ENCODE results near the gene SKIC2. TPM values are rescaled to one million over a fixed set of nuclear protein-coding genes. Genes with fewer than 3 reads are reported as not detected.
"Not testable (repeated sequence)": the region's sequence is repeated elsewhere in the genome, so short reads cannot be mapped to it uniquely, and the experiment has no call there.

Gene SKIC2
- polyA plus RNA-seq, 4 donors = 33.1 to 51.5 (median 39.7) TPM

- DNase-seq (ENCODE audit: low read depth in 4 of 4, low spot score in 3 of 4) = not testable (repeated sequence)
These were observed 44.3 kb downstream of the SKIC2 start for GRCh38 chr6:32003301-32003700.

DNA sequence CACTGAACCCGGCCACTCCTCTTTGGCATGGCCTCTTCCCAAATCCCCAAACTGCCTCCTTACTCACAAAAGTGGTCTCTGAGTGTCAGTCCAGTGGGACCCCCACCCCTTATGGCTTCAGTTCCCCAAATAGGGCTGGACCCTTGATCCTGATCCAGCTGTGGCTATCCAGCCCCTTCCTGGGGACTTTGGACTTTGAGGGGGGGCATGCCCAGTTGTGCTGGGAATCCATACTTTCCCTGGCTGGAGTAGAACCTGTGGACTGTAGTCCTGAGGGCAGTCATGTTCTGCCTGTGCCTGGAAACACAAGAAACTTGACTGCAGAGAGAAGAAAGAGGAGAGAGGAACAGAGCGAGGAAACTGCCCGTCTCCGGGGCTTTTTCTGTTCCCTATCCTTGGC is 45.4 kb downstream of the SKIC2 start:
- not testable (repeated sequence) for DNase-seq (ENCODE audit: low read depth in 4 of 4, low spot score in 3 of 4)

DNA sequence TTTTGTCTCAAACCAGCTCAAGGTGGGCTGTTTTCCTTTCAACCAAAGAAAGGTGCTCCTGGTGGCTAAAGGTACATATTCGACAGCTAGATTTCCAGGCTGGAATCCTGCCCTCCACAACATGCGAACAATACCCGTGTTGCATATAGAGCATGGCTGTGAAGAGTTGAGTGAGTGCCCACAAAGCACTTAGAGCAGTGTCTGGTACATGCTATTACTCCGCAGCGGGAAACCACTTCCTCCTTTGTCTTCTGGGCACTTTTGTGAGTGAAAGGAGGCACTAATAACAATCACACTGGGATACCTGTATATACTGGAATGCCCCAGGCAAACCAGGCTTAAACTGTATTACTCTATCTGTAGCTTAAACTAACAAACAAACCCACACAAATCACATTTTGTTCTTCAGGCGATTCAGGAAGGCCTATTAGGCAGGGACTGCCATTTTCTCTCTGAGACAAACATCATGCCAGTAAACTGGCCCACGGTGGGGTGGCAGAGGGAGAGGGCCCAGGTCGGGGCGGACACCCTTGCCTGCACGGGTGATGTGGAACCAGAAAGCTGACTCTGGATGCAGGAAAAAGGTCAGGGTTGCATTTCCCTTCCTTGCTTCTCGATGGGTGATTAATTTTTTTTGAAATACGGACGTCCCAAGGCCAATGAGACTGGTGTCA is 46.0 kb downstream of the SKIC2 start:
- DNase-seq (ENCODE audit: low read depth in 4 of 4, low spot score in 3 of 4) = not testable (repeated sequence)

DNA sequence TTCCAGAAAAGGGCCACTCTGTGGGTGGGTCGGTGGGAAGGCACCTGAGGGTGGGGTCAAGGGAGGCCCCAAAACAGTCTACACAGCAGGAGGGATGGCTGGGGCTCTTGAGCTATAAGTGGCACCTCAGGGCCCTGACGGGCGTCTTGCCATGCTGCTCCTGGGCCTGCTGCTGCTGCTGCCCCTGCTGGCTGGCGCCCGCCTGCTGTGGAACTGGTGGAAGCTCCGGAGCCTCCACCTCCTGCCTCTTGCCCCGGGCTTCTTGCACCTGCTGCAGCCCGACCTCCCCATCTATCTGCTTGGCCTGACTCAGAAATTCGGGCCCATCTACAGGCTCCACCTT is 46.5 kb downstream of the SKIC2 start:
- not testable (repeated sequence) for DNase-seq (ENCODE audit: low read depth in 4 of 4, low spot score in 3 of 4)

DNA sequence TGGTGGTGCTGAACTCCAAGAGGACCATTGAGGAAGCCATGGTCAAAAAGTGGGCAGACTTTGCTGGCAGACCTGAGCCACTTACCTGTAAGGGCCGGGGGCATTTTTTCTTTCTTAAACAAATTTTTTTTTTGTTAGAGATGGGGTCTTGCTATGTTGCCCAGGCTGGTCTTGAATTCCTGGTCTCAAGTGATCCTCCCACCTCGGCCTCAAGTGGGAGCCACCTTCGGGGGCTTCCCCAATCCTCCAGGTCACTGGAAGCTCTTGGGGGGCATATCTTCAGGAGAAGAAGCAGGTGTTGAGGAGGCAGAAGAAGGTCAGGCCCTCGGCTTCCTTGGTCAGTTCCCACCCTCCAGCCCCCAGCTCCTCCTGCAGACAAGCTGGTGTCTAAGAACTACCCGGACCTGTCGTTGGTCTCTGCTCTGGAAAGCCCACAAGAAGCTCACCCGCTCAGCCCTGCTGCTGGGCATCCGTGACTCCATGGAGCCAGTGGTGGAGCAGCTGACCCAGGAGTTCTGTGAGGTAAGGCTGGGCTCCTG is 47.1 kb downstream of the SKIC2 start:
- not testable (repeated sequence) for DNase-seq (ENCODE audit: low read depth in 4 of 4, low spot score in 3 of 4)

GRCh38 chr6:32007086-32007485 is 48.1 kb downstream of the SKIC2 start:
- DNase-seq (ENCODE audit: low read depth in 4 of 4, low spot score in 3 of 4) = not testable (repeated sequence)

DNA sequence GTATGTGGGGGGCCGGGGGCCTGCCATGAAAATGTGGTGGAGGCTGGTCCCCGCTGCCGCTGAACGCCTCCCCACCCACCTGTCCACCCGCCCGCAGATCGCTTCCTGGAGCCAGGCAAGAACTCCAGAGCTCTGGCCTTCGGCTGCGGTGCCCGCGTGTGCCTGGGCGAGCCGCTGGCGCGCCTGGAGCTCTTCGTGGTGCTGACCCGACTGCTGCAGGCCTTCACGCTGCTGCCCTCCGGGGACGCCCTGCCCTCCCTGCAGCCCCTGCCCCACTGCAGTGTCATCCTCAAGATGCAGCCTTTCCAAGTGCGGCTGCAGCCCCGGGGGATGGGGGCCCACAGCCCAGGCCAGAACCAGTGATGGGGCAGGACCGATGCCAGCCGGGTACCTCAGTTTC is 49.1 kb downstream of the SKIC2 start:
- not testable (repeated sequence) for DNase-seq (ENCODE audit: low read depth in 4 of 4, low spot score in 3 of 4)

DNA sequence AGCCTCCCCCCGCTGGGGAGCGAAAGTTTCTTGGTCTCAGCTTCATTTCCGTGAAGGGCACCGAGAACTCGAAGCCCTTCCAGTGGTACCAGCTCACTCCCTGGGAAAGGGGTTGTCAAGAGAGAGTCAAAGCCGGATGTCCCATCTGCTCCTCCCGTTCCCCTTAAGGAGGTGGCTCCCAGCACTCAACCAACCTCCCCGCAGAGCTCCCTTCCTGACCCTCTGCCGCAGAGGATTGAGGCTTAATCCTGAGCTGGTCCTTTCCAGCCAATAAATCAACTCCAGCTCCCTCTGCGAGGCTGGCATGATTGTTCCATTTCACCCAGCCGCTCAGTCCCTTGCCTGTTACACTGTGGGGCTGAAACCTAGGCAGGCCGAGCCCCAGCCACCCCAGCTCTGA is 49.6 kb downstream of the SKIC2 start:
- DNase-seq (ENCODE audit: low read depth in 4 of 4, low spot score in 3 of 4) = not testable (repeated sequence)

DNA sequence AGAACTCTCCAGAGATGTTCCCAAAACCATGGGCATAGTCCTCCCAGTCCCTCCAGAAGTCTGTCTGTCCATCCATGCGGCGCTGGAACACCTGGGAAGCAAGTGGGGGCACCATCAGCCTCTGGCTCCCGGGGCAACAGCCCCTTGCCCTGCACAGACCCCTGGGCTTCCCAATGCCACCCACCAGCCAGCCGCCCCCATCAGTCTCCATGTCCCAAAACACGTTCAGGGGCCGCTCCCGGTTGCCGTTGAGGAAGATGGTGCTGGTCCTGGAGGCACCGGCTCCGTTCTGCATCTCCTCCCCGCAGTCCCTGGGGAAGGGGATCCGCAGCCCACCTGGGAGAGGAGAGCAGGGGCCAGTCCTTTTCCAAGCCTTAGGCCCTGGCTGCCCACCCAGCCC is 50.6 kb downstream of the SKIC2 start:
- DNase-seq (ENCODE audit: low read depth in 4 of 4, low spot score in 3 of 4) = not testable (repeated sequence)

- DNase-seq (ENCODE audit: low read depth in 4 of 4, low spot score in 3 of 4) = not testable (repeated sequence)
These were observed 52.0 kb downstream of the SKIC2 start for GRCh38 chr6:32010856-32011530.

- not testable (repeated sequence) for DNase-seq (ENCODE audit: low read depth in 4 of 4, low spot score in 3 of 4)
These were observed 54.1 kb downstream of the SKIC2 start for GRCh38 chr6:32012941-32013617.

- not testable (repeated sequence) for DNase-seq (ENCODE audit: low read depth in 4 of 4, low spot score in 3 of 4)
These were observed 54.8 kb downstream of the SKIC2 start for GRCh38 chr6:32013738-32014137.

DNA sequence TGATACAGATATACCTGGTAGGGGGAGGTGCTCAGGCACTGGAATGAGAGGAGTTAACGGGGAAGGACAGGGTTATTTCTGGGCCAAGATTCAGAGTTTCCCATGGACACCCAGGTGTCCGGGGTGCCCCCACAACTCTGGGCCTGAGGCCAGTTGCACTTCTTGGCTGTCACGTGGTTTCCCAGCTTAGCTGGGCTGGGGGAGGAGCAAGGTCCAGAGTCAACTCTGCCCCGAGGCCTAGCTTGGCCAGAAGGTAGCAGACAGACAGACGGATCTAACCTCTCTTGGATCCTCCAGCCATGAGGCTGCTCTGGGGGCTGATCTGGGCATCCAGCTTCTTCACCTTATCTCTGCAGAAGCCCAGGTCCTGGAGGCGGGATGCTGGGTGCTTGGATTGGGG is 55.6 kb downstream of the SKIC2 start, which contains the start of gene C4B:
Gene C4B (plus strand): TSS at position 249 of the 400 bp plus-strand sequence. CDS start 51 bp downstream, at position 300.
- not testable (repeated sequence) for DNase-seq (ENCODE audit: low read depth in 4 of 4, low spot score in 3 of 4)

Other genes with a start within 250 kb of the SKIC2 start
- not detected for gene LY6G6D, start 243.8 kb upstream of the SKIC2 start, polyA plus RNA-seq (ENCODE audit: insufficient read length in 4 of 4)
- under 1 TPM in 3 of 4 donors, not detected in 1; 0.45 to 0.74 (median 0.63) TPM for gene LY6G6C, start 237.4 kb upstream of the SKIC2 start, polyA plus RNA-seq (ENCODE audit: insufficient read length in 4 of 4)
- 1 to 10 TPM; 1.1 to 2.9 (median 1.4) TPM for gene MPIG6B, start 235.8 kb upstream of the SKIC2 start, polyA plus RNA-seq (ENCODE audit: insufficient read length in 4 of 4)
- 100 to 1,000 TPM; 150 to 213 (median 182) TPM for gene DDAH2, start 229.9 kb upstream of the SKIC2 start, polyA plus RNA-seq (ENCODE audit: insufficient read length in 4 of 4)
- gene CLIC1, start 222.6 kb upstream of the SKIC2 start, polyA plus RNA-seq (ENCODE audit: insufficient read length in 4 of 4) = 100 to 1,000 TPM; 201 to 309 (median 278) TPM
- gene MSH5, start 219.2 kb upstream of the SKIC2 start, polyA plus RNA-seq (ENCODE audit: insufficient read length in 4 of 4) = 10 to 100 TPM; 14.2 to 51.0 (median 25.2) TPM
- 10 to 100 TPM in 2 of 4 donors, 1 to 10 TPM in 2; 2.7 to 13.0 (median 7.9) TPM for gene SAPCD1, start 196.5 kb upstream of the SKIC2 start, polyA plus RNA-seq (ENCODE audit: insufficient read length in 4 of 4)
- gene VWA7, start 181.8 kb upstream of the SKIC2 start, polyA plus RNA-seq (ENCODE audit: insufficient read length in 4 of 4) = 10 to 100 TPM in 1 of 4 donors, 1 to 10 TPM in 3; 1.5 to 11.1 (median 5.5) TPM
- 10 to 100 TPM; 42.7 to 67.9 (median 60.0) TPM for gene VARS1, start 163.4 kb upstream of the SKIC2 start, polyA plus RNA-seq (ENCODE audit: insufficient read length in 4 of 4)
- gene LSM2, start 152.2 kb upstream of the SKIC2 start, polyA plus RNA-seq (ENCODE audit: insufficient read length in 4 of 4) = 10 to 100 TPM; 71.4 to 84.9 (median 84.3) TPM
- 1 to 10 TPM; 3.1 to 4.4 (median 3.7) TPM for gene HSPA1L, start 143.9 kb upstream of the SKIC2 start, polyA plus RNA-seq (ENCODE audit: insufficient read length in 4 of 4)
- gene HSPA1A, start 143.6 kb upstream of the SKIC2 start, polyA plus RNA-seq (ENCODE audit: insufficient read length in 4 of 4) = 100 to 1,000 TPM in 3 of 4 donors, 10 to 100 TPM in 1; 88.1 to 159 (median 116) TPM
- 100 to 1,000 TPM; 111 to 507 (median 160) TPM for gene HSPA1B, start 131.4 kb upstream of the SKIC2 start, polyA plus RNA-seq (ENCODE audit: insufficient read length in 4 of 4)
- gene NEU1, start 96.4 kb upstream of the SKIC2 start, polyA plus RNA-seq (ENCODE audit: insufficient read length in 4 of 4) = 10 to 100 TPM; 23.9 to 77.5 (median 69.9) TPM
- gene SLC44A4, start 80.2 kb upstream of the SKIC2 start, polyA plus RNA-seq (ENCODE audit: insufficient read length in 4 of 4) = 10 to 100 TPM in 3 of 4 donors, 1 to 10 TPM in 1; 2.4 to 53.4 (median 41.4) TPM
- 10 to 100 TPM; 69.0 to 99.0 (median 77.6) TPM for gene EHMT2, start 61.5 kb upstream of the SKIC2 start, polyA plus RNA-seq (ENCODE audit: insufficient read length in 4 of 4)
- gene ZBTB12, start 57.1 kb upstream of the SKIC2 start, polyA plus RNA-seq (ENCODE audit: insufficient read length in 4 of 4) = 10 to 100 TPM; 17.7 to 28.9 (median 22.0) TPM
- gene C2, start 31.5 kb upstream of the SKIC2 start, polyA plus RNA-seq (ENCODE audit: insufficient read length in 4 of 4) = 10 to 100 TPM in 1 of 4 donors, 1 to 10 TPM in 3; 3.1 to 12.4 (median 5.0) TPM
- gene CFB, start 13.1 kb upstream of the SKIC2 start, polyA plus RNA-seq (ENCODE audit: insufficient read length in 4 of 4) = 10 to 100 TPM in 1 of 4 donors, 1 to 10 TPM in 3; 4.6 to 13.0 (median 6.7) TPM
- gene NELFE, start 204 bp upstream of the SKIC2 start, polyA plus RNA-seq (ENCODE audit: insufficient read length in 4 of 4) = 10 to 100 TPM; 72.5 to 97.9 (median 84.9) TPM
- gene DXO, start 13.0 kb downstream of the SKIC2 start, polyA plus RNA-seq (ENCODE audit: insufficient read length in 4 of 4) = 10 to 100 TPM; 22.6 to 37.5 (median 30.1) TPM
- gene C4A, start 22.9 kb downstream of the SKIC2 start, polyA plus RNA-seq (ENCODE audit: insufficient read length in 4 of 4) = 10 to 100 TPM in 3 of 4 donors, 1 to 10 TPM in 1; 8.6 to 26.2 (median 15.2) TPM
- gene C4B, start 55.6 kb downstream of the SKIC2 start, polyA plus RNA-seq (ENCODE audit: insufficient read length in 4 of 4) = 10 to 100 TPM; 10.3 to 27.3 (median 16.0) TPM
- 1 to 10 TPM in 3 of 4 donors, under 1 TPM in 1; 0.76 to 1.4 (median 1.1) TPM for gene CYP21A2, start 79.2 kb downstream of the SKIC2 start, polyA plus RNA-seq (ENCODE audit: insufficient read length in 4 of 4)
- gene TNXB, start 150.2 kb downstream of the SKIC2 start, polyA plus RNA-seq (ENCODE audit: insufficient read length in 4 of 4) = 10 to 100 TPM in 2 of 4 donors, 1 to 10 TPM in 2; 4.6 to 98.0 (median 8.3) TPM
- gene ATF6B, start 169.1 kb downstream of the SKIC2 start, polyA plus RNA-seq (ENCODE audit: insufficient read length in 4 of 4) = 100 to 1,000 TPM in 1 of 4 donors, 10 to 100 TPM in 3; 82.5 to 114 (median 85.7) TPM
- gene FKBPL, start 171.1 kb downstream of the SKIC2 start, polyA plus RNA-seq (ENCODE audit: insufficient read length in 4 of 4) = 1 to 10 TPM; 6.0 to 8.3 (median 6.9) TPM
- 1 to 10 TPM; 2.5 to 5.4 (median 3.4) TPM for gene PRRT1, start 192.8 kb downstream of the SKIC2 start, polyA plus RNA-seq (ENCODE audit: insufficient read length in 4 of 4)
- 10 to 100 TPM; 26.6 to 45.5 (median 34.9) TPM for gene PPT2, start 195.0 kb downstream of the SKIC2 start, polyA plus RNA-seq (ENCODE audit: insufficient read length in 4 of 4)
- 10 to 100 TPM; 21.2 to 45.5 (median 26.6) TPM for gene EGFL8, start 205.4 kb downstream of the SKIC2 start, polyA plus RNA-seq (ENCODE audit: insufficient read length in 4 of 4)
- 100 to 1,000 TPM in 2 of 4 donors, 10 to 100 TPM in 2; 84.4 to 105 (median 99.7) TPM for gene AGPAT1, start 216.9 kb downstream of the SKIC2 start, polyA plus RNA-seq (ENCODE audit: insufficient read length in 4 of 4)
- 100 to 1,000 TPM in 1 of 4 donors, 10 to 100 TPM in 3; 57.4 to 103 (median 98.1) TPM for gene RNF5, start 219.2 kb downstream of the SKIC2 start, polyA plus RNA-seq (ENCODE audit: insufficient read length in 4 of 4)
- 10 to 100 TPM; 14.3 to 30.0 (median 21.3) TPM for gene AGER, start 225.1 kb downstream of the SKIC2 start, polyA plus RNA-seq (ENCODE audit: insufficient read length in 4 of 4)
- 100 to 1,000 TPM; 135 to 202 (median 172) TPM for gene PBX2, start 231.0 kb downstream of the SKIC2 start, polyA plus RNA-seq (ENCODE audit: insufficient read length in 4 of 4)
- gene GPSM3, start 233.5 kb downstream of the SKIC2 start, polyA plus RNA-seq (ENCODE audit: insufficient read length in 4 of 4) = 10 to 100 TPM in 1 of 4 donors, 1 to 10 TPM in 3; 8.0 to 13.3 (median 8.8) TPM